Measurements from ENCODE around the gene NR2C2.

DNA sequence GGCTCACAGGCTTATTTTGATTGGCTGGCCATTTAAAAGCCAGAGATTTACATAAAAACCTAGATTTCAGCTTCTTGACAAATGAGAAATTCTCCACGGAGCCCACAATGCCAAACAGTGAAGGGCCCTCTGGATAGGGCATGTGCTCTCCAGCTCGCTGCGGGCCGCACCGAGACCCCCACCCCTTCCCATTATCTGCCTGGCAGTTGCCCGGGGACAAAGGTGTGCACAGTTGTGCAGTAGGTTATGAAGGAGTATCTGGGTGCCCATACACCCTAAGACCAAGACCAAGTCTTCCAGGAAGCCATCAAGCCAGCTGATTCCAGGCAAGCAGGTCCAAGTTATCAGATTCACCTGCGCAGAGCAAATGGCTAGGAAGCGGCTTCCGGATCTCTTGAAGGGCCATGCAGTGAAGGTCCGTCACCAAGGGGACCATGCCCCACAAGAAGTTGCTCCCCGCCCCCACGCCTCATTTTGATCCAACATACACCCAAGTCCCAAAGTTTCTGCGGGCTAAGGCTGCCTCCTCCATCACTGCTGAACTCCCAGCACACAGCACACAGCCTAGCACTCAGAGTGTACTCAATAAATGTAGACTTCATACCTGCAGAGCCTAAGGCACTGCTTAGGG, 116.4 kb downstream of the NR2C2 start:
- TF ChIP-seq, protein P1, sequence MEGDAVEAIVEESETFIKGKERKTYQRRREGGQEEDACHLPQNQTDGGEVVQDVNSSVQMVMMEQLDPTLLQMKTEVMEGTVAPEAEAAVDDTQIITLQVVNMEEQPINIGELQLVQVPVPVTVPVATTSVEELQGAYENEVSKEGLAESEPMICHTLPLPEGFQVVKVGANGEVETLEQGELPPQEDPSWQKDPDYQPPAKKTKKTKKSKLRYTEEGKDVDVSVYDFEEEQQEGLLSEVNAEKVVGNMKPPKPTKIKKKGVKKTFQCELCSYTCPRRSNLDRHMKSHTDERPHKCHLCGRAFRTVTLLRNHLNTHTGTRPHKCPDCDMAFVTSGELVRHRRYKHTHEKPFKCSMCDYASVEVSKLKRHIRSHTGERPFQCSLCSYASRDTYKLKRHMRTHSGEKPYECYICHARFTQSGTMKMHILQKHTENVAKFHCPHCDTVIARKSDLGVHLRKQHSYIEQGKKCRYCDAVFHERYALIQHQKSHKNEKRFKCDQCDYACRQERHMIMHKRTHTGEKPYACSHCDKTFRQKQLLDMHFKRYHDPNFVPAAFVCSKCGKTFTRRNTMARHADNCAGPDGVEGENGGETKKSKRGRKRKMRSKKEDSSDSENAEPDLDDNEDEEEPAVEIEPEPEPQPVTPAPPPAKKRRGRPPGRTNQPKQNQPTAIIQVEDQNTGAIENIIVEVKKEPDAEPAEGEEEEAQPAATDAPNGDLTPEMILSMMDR (IDR thresholded peaks at IDR 0.05): no peak
- no peak for TF ChIP-seq ZFX (IDR thresholded peaks at IDR 0.05; ENCODE audit: borderline replicate concordance)
